K562 (cell line): ENCODE data around the gene P3H1. TPM values are rescaled to one million over a fixed set of nuclear protein-coding genes. Genes with fewer than 3 reads are reported as not detected.

Experiments
- ATAC-seq: fragments of 200-7000 bp; cut with Tn5 transposase; 3 replicates; pipeline ENCODE4 v1.9.1; 2020; ENCODE audit warnings: moderate library complexity
- BruUV-seq: library from RNA; stranded (reverse); fragments of 400-500 nt; replicated peaks from 2 replicates; lab custom pipeline; 2021; lab: Mats Ljungman, UMichigan
- CTCF ChIA-PET: fragments of 300-600 bp; formaldehyde crosslinking; extraction: SDS; loops from one replicate; lab custom pipeline; 2021; ENCODE audit warnings: low intra/inter-chr PET ratio; lab: Yijun Ruan, JAX
- POLR2A ChIA-PET: fragments of 300-600, 350-650 bp; sonication (Branson Sonifier 250); formaldehyde crosslinking; extraction: SDS; loops from one replicate; lab custom pipeline; 2021; ENCODE audit warnings: antibody characterized with exemption, inconsistent platforms; lab: Yijun Ruan, JAX
- DNase-seq, 4 experiments: peaks; one replicate each; pipeline versions ENCODE4 v3.0.0 to v3.0.0-alpha.2; 2011 to 2018; ENCODE audit warnings: low spot score in 3 of 4, mixed read lengths in 3 of 4; ENCODE audit errors: extremely low read depth in 1 of 4
- FAIRE-seq: peaks from 2 replicates; lab custom pipeline; 2011; peaks lifted over from hg19 to GRCh38; lab: Jason Lieb, UNC
- H2AFZ ChIP-seq: 2 replicates; pipeline ENCODE4 v1.6.0; 2011; ENCODE audit warnings: low read depth, low read length, control low read depth, inconsistent platforms
- H3K27ac ChIP-seq: fragments of 200-600 bp; 3 replicates; pipeline ENCODE4 v1.8.0; 2011; ENCODE audit warnings: low read depth, mild to moderate bottlenecking, control low read depth, inconsistent platforms, low read length, moderate library complexity, mixed read lengths; ENCODE audit errors: extremely low read depth
- H3K27me3 ChIP-seq, 2 experiments: fragments of 300-600 bp in 1 of 2; 2 replicates in 1 of 2; 3 replicates in 1 of 2; pipeline versions ENCODE4 v1.6.0 to v1.8.0; 2011; ENCODE audit warnings: inconsistent platforms in 2 of 2, low read length in 2 of 2, mild to moderate bottlenecking in 1 of 2, mixed read lengths in 1 of 2, moderate library complexity in 1 of 2; ENCODE audit not compliant: control insufficient read depth in 2 of 2, insufficient read depth in 2 of 2
- H3K36me3 ChIP-seq: fragments of 300-600 bp; 3 replicates; pipeline ENCODE4 v1.8.0; 2011; ENCODE audit warnings: mild to moderate bottlenecking, low read length, inconsistent platforms; ENCODE audit not compliant: control insufficient read depth, insufficient read depth
- H3K4me1 ChIP-seq, 2 experiments: fragments of 200-600 bp in 1 of 2; replicated peaks in 1 of 2; 2 replicates in 1 of 2; 3 replicates in 1 of 2; pipeline versions ENCODE4 v1.5.1 to v1.8.0; 2011; ENCODE audit warnings: inconsistent platforms in 2 of 2, low read length in 2 of 2, mild to moderate bottlenecking in 1 of 2, mixed read lengths in 1 of 2, moderate library complexity in 1 of 2; ENCODE audit not compliant: control insufficient read depth in 2 of 2, insufficient read depth in 2 of 2
- H3K4me2 ChIP-seq: 2 replicates; pipeline ENCODE4 v1.6.1; 2011; ENCODE audit warnings: low read length, control low read depth, inconsistent platforms, mixed read lengths; ENCODE audit not compliant: insufficient read depth
- H3K4me3 ChIP-seq: fragments of 200-600 bp; sonication (generic), shearing (Covaris generic); 2 replicates; pipeline ENCODE4 v1.5.1; 2016; ENCODE audit warnings: control low read depth, inconsistent platforms
- H3K79me2 ChIP-seq: fragments of 200-600 bp; 3 replicates; pipeline ENCODE4 v1.8.0; 2011; ENCODE audit warnings: low read length, inconsistent platforms; ENCODE audit not compliant: control insufficient read depth, insufficient read depth
- H3K9ac ChIP-seq, 2 experiments: 2 replicates each; pipeline versions ENCODE4 v1.6.0 to v1.6.1; 2011; ENCODE audit warnings: low read depth in 2 of 2, low read length in 2 of 2, control low read depth in 1 of 2, inconsistent platforms in 1 of 2, mild to moderate bottlenecking in 1 of 2, mixed read lengths in 1 of 2; ENCODE audit not compliant: insufficient read depth in 1 of 2
- H3K9me1 ChIP-seq: one replicate; pipeline ENCODE4 v1.6.0; 2011; ENCODE audit warnings: inconsistent platforms, mild to moderate bottlenecking, low read length, moderate library complexity; ENCODE audit not compliant: control insufficient read depth, insufficient read depth
- H3K9me3 ChIP-seq: replicated peaks from 2 replicates; pipeline ENCODE4 v1.5.1; 2011; ENCODE audit warnings: low read depth, low read length, inconsistent platforms; ENCODE audit not compliant: control insufficient read depth, insufficient read depth
- H4K20me1 ChIP-seq: replicated peaks from 2 replicates; pipeline ENCODE4 v1.6.1; 2011; ENCODE audit warnings: low read length, inconsistent platforms, mixed read lengths; ENCODE audit not compliant: control insufficient read depth, insufficient read depth
- CXXC5 ChIP-seq: fragments of 250-450 bp; sonication (Bioruptor Pico); IDR thresholded peaks from 2 replicates; pipeline ENCODE4 v1.8.0; 2022; ENCODE audit warnings: inconsistent platforms, mild to moderate bottlenecking, moderate library complexity
- E2F5 ChIP-seq: sonication (generic); formaldehyde crosslinking; IDR thresholded peaks from 2 replicates; pipeline ENCODE4 v1.8.0; 2022; ENCODE audit warnings: mild to moderate bottlenecking, missing genetic modification reagents
- ESRRB ChIP-seq: fragments of 250-450 bp; sonication (Bioruptor Pico); IDR thresholded peaks from 2 replicates; pipeline ENCODE4 v1.5.0; 2020; ENCODE audit warnings: mild to moderate bottlenecking, moderate library complexity, borderline replicate concordance
- HDAC8 ChIP-seq: fragments of 450-650 bp; IDR thresholded peaks from 2 replicates; pipeline ENCODE4 v1.6.1; 2016; ENCODE audit warnings: mild to moderate bottlenecking, missing genetic modification characterization, moderate library complexity, missing compliant biosample characterization
- L3MBTL2 ChIP-seq: fragments of 450-650 bp; IDR thresholded peaks from 2 replicates; pipeline ENCODE4 v1.6.1; 2016; ENCODE audit warnings: mild to moderate bottlenecking, moderate library complexity
- PCBP2 ChIP-seq: fragments of 200-400 bp; formaldehyde crosslinking; IDR thresholded peaks from 2 replicates; pipeline ENCODE4 v1.6.1; 2018; ENCODE audit warnings: low read length, low read depth, mild to moderate bottlenecking, moderate library complexity; ENCODE audit not compliant: poor library complexity, severe bottlenecking
- RBFOX2 ChIP-seq: fragments of 200-400 bp; formaldehyde crosslinking; IDR thresholded peaks from 2 replicates; pipeline ENCODE4 v1.6.1; 2017; ENCODE audit warnings: low read depth, mild to moderate bottlenecking, low read length, moderate library complexity
- RBM34 ChIP-seq: fragments of 200-400 bp; formaldehyde crosslinking; IDR thresholded peaks from 2 replicates; pipeline ENCODE4 v1.6.1; 2018; ENCODE audit warnings: low read length, borderline replicate concordance; ENCODE audit not compliant: insufficient read depth
- TOE1 ChIP-seq, 2 experiments: fragments of 450-650 bp in 1 of 2; sonication (generic) in 1 of 2; formaldehyde crosslinking in 1 of 2; IDR thresholded peaks; 2 replicates each; pipeline versions ENCODE4 v1.7.1 to v1.8.0; 2016 to 2022; ENCODE audit warnings: borderline replicate concordance in 2 of 2, mild to moderate bottlenecking in 2 of 2, antibody characterized with exemption in 1 of 2, inconsistent platforms in 1 of 2, low read depth in 1 of 2, missing genetic modification reagents in 1 of 2, moderate library complexity in 1 of 2
- ZBTB9 ChIP-seq: fragments of 450-650 bp; formaldehyde crosslinking; IDR thresholded peaks from 2 replicates; pipeline ENCODE4 v1.4.0; 2020; ENCODE audit warnings: mild to moderate bottlenecking, moderate library complexity
- ZNF184 ChIP-seq: sonication (generic); formaldehyde crosslinking; IDR thresholded peaks from 2 replicates; pipeline ENCODE4 v1.5.0; 2020; ENCODE audit warnings: missing genetic modification reagents
- ZNF232 ChIP-seq: sonication (generic); formaldehyde crosslinking; IDR thresholded peaks from 2 replicates; pipeline ENCODE4 v1.8.0; 2022; ENCODE audit warnings: mild to moderate bottlenecking, missing genetic modification reagents
- ZNF507 ChIP-seq: conservative IDR thresholded peaks from 2 replicates; pipeline ENCODE4 v1.6.1; 2017; ENCODE audit warnings: missing genetic modification characterization, missing compliant biosample characterization
- ZNF512 ChIP-seq: IDR thresholded peaks from 2 replicates; pipeline ENCODE4 v1.6.1; 2016; ENCODE audit warnings: missing genetic modification characterization, missing compliant biosample characterization
- WGBS: fragments of 100-300 bp; shearing (Covaris generic); methylation state at CpG from one replicate; pipeline ENCODE4 v1.1.6; 2016; ENCODE audit warnings: low coverage, mixed read lengths; ENCODE audit not compliant: insufficient coverage; ENCODE audit errors: missing lambda C conversion rate; 5-methylcytosine and 5-hydroxymethylcytosine counted together
- in situ Hi-C: fragments of 300-500 bp; cut with MboI; formaldehyde crosslinking; loops from 4 replicates; pipeline ENCODE4 v1.15.0; 2018; ENCODE audit warnings: inconsistent platforms, mixed read lengths
- intact Hi-C: fragments of 100-400 bp; cut with micrococcal nuclease; formaldehyde crosslinking; loops from 2 replicates; pipeline ENCODE4 v1.14.2; 2022
- polyA plus RNA-seq, 8 experiments: library from polyadenylated mRNA; depleted of rRNA in 4 of 8; stranded (reverse) in 5 of 8; unstranded in 3 of 8; fragments of >200 nt; fragmentation: Nextera tagmentation in 2 of 8; fragmentation: Illumina TruSeq in 1 of 8; extraction: Ambion mirVana in 2 of 8; extraction: Trizol in 1 of 8; gene quantifications; 2 replicates each; pipeline versions ENCODE4 v1.2.1 to v1.2.3, GENCODE V29; 2011 to 2014; ENCODE audit warnings: inconsistent platforms in 1 of 8, missing spikeins in 1 of 8
- total RNA-seq, 7 experiments: library from RNA; depleted of rRNA in 6 of 7; stranded (reverse); fragments of >200 nt in 6 of 7; fragmentation: Illumina TruSeq in 2 of 7; extraction: Trizol in 2 of 7; gene quantifications; 2 replicates each; pipeline versions ENCODE4 v1.2.1 to v1.2.3, GENCODE V29; 2011 to 2021; ENCODE audit warnings: low replicate concordance in 1 of 7
- TF ChIP-seq, protein P1 (sequence below): sonication (generic); formaldehyde crosslinking; IDR thresholded peaks from 2 replicates; pipeline ENCODE4 v1.8.1; 2022; ENCODE audit warnings: missing genetic modification reagents

P3H1 gene
- total and polyA plus RNA-seq, 9 of the 15 experiments (the other 6 are each of a cell fraction or from before 2014, with no cell fraction given), result 1.7 to 81.7 (median 45.7) TPM

GRCh38 chr1:42748461-42749410, 18.1 kb downstream of the P3H1 start:
- POLR2A ChIA-PET, result interaction anchor here (0.7 to 2.1 kb wide), 3 partner anchors 11 to 313 kb away, joined by 3 to 6 read pairs (median 3); partner anchors contain the start of genes C1orf50 and P3H1
- TF ChIP-seq TOE1 (IDR thresholded peaks at IDR 0.05; ENCODE audit: borderline replicate concordance), result no peak
- TF ChIP-seq TOE1 (CRISPR knock-in tag; IDR thresholded peaks at IDR 0.05; ENCODE audit: borderline replicate concordance, low read depth), result no peak
- no peak for TF ChIP-seq L3MBTL2
- TF ChIP-seq CXXC5 (CRISPR knock-in tag), result no peak
- TF ChIP-seq, protein P1, sequence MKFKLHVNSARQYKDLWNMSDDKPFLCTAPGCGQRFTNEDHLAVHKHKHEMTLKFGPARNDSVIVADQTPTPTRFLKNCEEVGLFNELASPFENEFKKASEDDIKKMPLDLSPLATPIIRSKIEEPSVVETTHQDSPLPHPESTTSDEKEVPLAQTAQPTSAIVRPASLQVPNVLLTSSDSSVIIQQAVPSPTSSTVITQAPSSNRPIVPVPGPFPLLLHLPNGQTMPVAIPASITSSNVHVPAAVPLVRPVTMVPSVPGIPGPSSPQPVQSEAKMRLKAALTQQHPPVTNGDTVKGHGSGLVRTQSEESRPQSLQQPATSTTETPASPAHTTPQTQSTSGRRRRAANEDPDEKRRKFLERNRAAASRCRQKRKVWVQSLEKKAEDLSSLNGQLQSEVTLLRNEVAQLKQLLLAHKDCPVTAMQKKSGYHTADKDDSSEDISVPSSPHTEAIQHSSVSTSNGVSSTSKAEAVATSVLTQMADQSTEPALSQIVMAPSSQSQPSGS (CRISPR knock-in tag), result no peak
- TF ChIP-seq ZNF507, result no peak
- TF ChIP-seq ZNF512 (tag), result no peak
- TF ChIP-seq ZNF232, result no peak
- TF ChIP-seq ESRRB (CRISPR knock-in tag), result no peak
- TF ChIP-seq PCBP2, result no peak
- no peak for TF ChIP-seq RBM34
- no peak for TF ChIP-seq ZBTB9 (CRISPR knock-in tag)
- TF ChIP-seq E2F5, result no peak
- TF ChIP-seq ZNF184 (CRISPR knock-in tag), result no peak
- TF ChIP-seq HDAC8 (tag), result no peak
- TF ChIP-seq RBFOX2, result no peak

More at GRCh38 chr1:42748461-42749410, 18.1 kb downstream of the P3H1 start:
- WGBS, result 83% methylated on average over 14 of the region's 14 CpGs
- intact Hi-C loops, result no loop called here
- Histone ChIP-seq H3K9me1 (peaks cover 8% of the 10 kb centered on the region), H3K9ac (no peak overlapping the region), H3K79me2 (no peaks in the 10 kb centered on the region), H4K20me1 (no peaks in the 10 kb centered on the region), H3K4me3 (no peak overlapping the region), H3K27me3 (no peaks in the 10 kb centered on the region), H3K27ac (no peak overlapping the region), H3K36me3 (peaks cover 66% of the 10 kb centered on the region), H2AFZ (no peak overlapping the region), H3K9me3 (peaks cover 3% of the 10 kb centered on the region), H3K4me2 (no peak overlapping the region), H3K4me1 (no peaks in the 10 kb centered on the region)
- no TSS peak for BruUV-seq
- DNase-seq, result no peak
- CTCF ChIA-PET, result interaction anchor here (0.6 kb wide), 1 partner anchor 26 kb away, joined by 8 read pairs; no protein-coding TSS in a partner anchor
- ATAC-seq, result no peak
- in situ Hi-C loops, result loop anchor here (10.0 to 25.0 kb wide), 2 partner anchors 161 to 404 kb away; no protein-coding TSS in a partner anchor
- no peak for FAIRE-seq
